K562 (cell line): ENCODE results near the gene HDAC7. TPM values are rescaled to one million over a fixed set of nuclear protein-coding genes. Genes with fewer than 3 reads are reported as not detected.
A peak's percentile ranks its signal among the peaks of the same experiment; 100 is the strongest.

ENCODE experiments used
- CHCHD3 ChIP-seq: fragments of 250-450 bp; sonication (Bioruptor Pico); IDR thresholded peaks from 2 replicates; pipeline ENCODE4 v2.1.2; 2022; ENCODE audit warnings: mild to moderate bottlenecking
- CHD1 ChIP-seq: fragments of 200-600 bp; sonication (generic); IDR thresholded peaks from one replicate; pipeline ENCODE4 v1.6.1; 2012; ENCODE audit warnings: mild to moderate bottlenecking, moderate library complexity, low read length, inconsistent platforms
- HLTF ChIP-seq: fragments of 450-650 bp; IDR thresholded peaks from 2 replicates; pipeline ENCODE4 v1.6.1; 2016
- MCM2 ChIP-seq: fragments of 450-650 bp; IDR thresholded peaks from 2 replicates; pipeline ENCODE4 v1.6.1; 2017; ENCODE audit warnings: low read depth, mild to moderate bottlenecking
- MCM5 ChIP-seq: fragments of 450-650 bp; IDR thresholded peaks from 2 replicates; pipeline ENCODE4 v1.6.1; 2016; ENCODE audit warnings: low read depth
- MNT ChIP-seq, 2 experiments: fragments of 450-650 bp; conservative IDR thresholded peaks; 2 replicates each; pipeline ENCODE4 v1.6.1; 2017; ENCODE audit warnings: mild to moderate bottlenecking in 2 of 2, moderate library complexity in 2 of 2
- MTF1 ChIP-seq: fragments of 250-450 bp; sonication (Bioruptor Pico); IDR thresholded peaks from 2 replicates; pipeline ENCODE4 v1.9.0; 2021; ENCODE audit warnings: moderate library complexity, mild to moderate bottlenecking, inconsistent platforms, borderline replicate concordance
- NFRKB ChIP-seq: fragments of 450-650 bp; IDR thresholded peaks from 2 replicates; pipeline ENCODE4 v1.6.1; 2016; ENCODE audit warnings: low read depth
- PTBP1 ChIP-seq: fragments of 200-400 bp; formaldehyde crosslinking; IDR thresholded peaks from 2 replicates; pipeline ENCODE4 v1.6.1; 2017; ENCODE audit warnings: low read depth, low read length
- RBM34 ChIP-seq: fragments of 200-400 bp; formaldehyde crosslinking; IDR thresholded peaks from 2 replicates; pipeline ENCODE4 v1.6.1; 2018; ENCODE audit warnings: low read length, borderline replicate concordance; ENCODE audit not compliant: insufficient read depth
- REST ChIP-seq, 2 experiments: fragments of 450-650 bp; formaldehyde crosslinking in 1 of 2; IDR thresholded peaks; 2 replicates each; pipeline versions ENCODE4 v1.4.0 to v1.6.1; 2014 to 2020; ENCODE audit warnings: mild to moderate bottlenecking in 2 of 2, borderline replicate concordance in 1 of 2, low read depth in 1 of 2
- SMARCB1 ChIP-seq: IDR thresholded peaks from 2 replicates; pipeline ENCODE4 v1.6.1; 2011; ENCODE audit warnings: improper control_type of control experiment, low read depth; ENCODE audit not compliant: insufficient read length
- ZNF175 ChIP-seq: fragments of 200-800 bp; sonication (Bioruptor generic); IDR thresholded peaks from 2 replicates; pipeline ENCODE4 v1.6.1; 2016; ENCODE audit warnings: low read depth, mild to moderate bottlenecking, missing genetic modification characterization, missing compliant biosample characterization
- ZNF224 ChIP-seq: sonication (generic); formaldehyde crosslinking; IDR thresholded peaks from 2 replicates; pipeline ENCODE4 v1.8.0; 2022; ENCODE audit warnings: mild to moderate bottlenecking, missing genetic modification reagents
- ZNF395 ChIP-seq: fragments of 200-800 bp; sonication (Bioruptor generic); IDR thresholded peaks from 2 replicates; pipeline ENCODE4 v1.6.1; 2017; ENCODE audit warnings: missing genetic modification characterization, missing compliant biosample characterization
- ZNF766 ChIP-seq: fragments of 200-800 bp; sonication (Bioruptor generic); conservative IDR thresholded peaks from 2 replicates; pipeline ENCODE4 v1.6.1; 2016; ENCODE audit warnings: missing genetic modification characterization, missing compliant biosample characterization
- polyA plus RNA-seq, 8 experiments: library from polyadenylated mRNA; depleted of rRNA in 4 of 8; stranded (reverse) in 5 of 8; unstranded in 3 of 8; fragments of >200 nt; fragmentation: Nextera tagmentation in 2 of 8; fragmentation: Illumina TruSeq in 1 of 8; extraction: Ambion mirVana in 2 of 8; extraction: Trizol in 1 of 8; gene quantifications; 2 replicates each; pipeline versions ENCODE4 v1.2.1 to v1.2.3, GENCODE V29; 2011 to 2014; ENCODE audit warnings: inconsistent platforms in 1 of 8, missing spikeins in 1 of 8
- total RNA-seq, 7 experiments: library from RNA; depleted of rRNA in 6 of 7; stranded (reverse); fragments of >200 nt in 6 of 7; fragmentation: Illumina TruSeq in 2 of 7; extraction: Trizol in 2 of 7; gene quantifications; 2 replicates each; pipeline versions ENCODE4 v1.2.1 to v1.2.3, GENCODE V29; 2011 to 2021; ENCODE audit warnings: low replicate concordance in 1 of 7

HDAC7 gene
- total and polyA plus RNA-seq, 9 of the 15 experiments (the other 6 are each of a cell fraction or from before 2014, with no cell fraction given) = 2.5 to 129 (median 31.1) TPM

- TF ChIP-seq REST (IDR thresholded peaks at IDR 0.05; ENCODE audit: borderline replicate concordance) (0 out of 2 replicates have a peak, but pooled peaks have one; percentile 3), REST (CRISPR knock-in tag; IDR thresholded peaks at IDR 0.05; ENCODE audit: low read depth) (no peak), SMARCB1 (no peak), PTBP1 (no peak), ZNF175 (CRISPR knock-in tag) (0 out of 2 replicates have a peak, but pooled peaks have one; percentile 38), NFRKB (peak; percentile 27; the same call in 1 of the 2 replicates), ZNF766 (no peak), MNT (conservative IDR thresholded peaks at IDR 0.05) (no peak; a peak in 1 of 4 replicates), CHD1 (no peak), ZNF224 (CRISPR knock-in tag) (no peak), CHCHD3 (no peak), RBM34 (no peak), MCM5 (no peak), MTF1 (CRISPR knock-in tag) (no peak), MCM2 (no peak), ZNF395 (CRISPR knock-in tag) (peak; percentile 68; the same call in 1 of the 2 replicates), HLTF (no peak)
Observed at GRCh38 chr12:47834199-47834903, 14.6 kb upstream of the HDAC7 start (continued).
